NK-92 (cell line): Measurements from ENCODE around the gene C1orf56.

Source experiments
- DNase-seq: peaks from one replicate; lab custom pipeline; 2025; ENCODE audit not compliant: unreplicated experiment; lab: John Stamatoyannopoulos, UW

The C1orf56 gene

GRCh38 chr1:151047591-151047924 is at the start of gene C1orf56:
Gene C1orf56 (plus strand): TSS chr1:151047751. CDS start chr1:151047848, 97 bp downstream.
- no peak for DNase-seq

- DNase-seq = no peak
Measured at GRCh38 chr1:150997949-150998348, 49.6 kb upstream of the C1orf56 start.

- no peak for DNase-seq
Measured at GRCh38 chr1:150999051-150999674, 48.4 kb upstream of the C1orf56 start.

- no peak for DNase-seq
Measured at GRCh38 chr1:150999926-151000325, 47.6 kb upstream of the C1orf56 start.

- DNase-seq = no peak
Measured at GRCh38 chr1:151000408-151000807, 47.1 kb upstream of the C1orf56 start.

GRCh38 chr1:151001602-151002001 is 45.9 kb upstream of the C1orf56 start:
- no peak for DNase-seq

GRCh38 chr1:151002051-151002450 is 45.5 kb upstream of the C1orf56 start:
- no peak for DNase-seq

GRCh38 chr1:151002611-151003010 is 44.9 kb upstream of the C1orf56 start:
- DNase-seq = no peak

- no peak for DNase-seq
Measured at GRCh38 chr1:151003180-151003579, 44.4 kb upstream of the C1orf56 start.

GRCh38 chr1:151005729-151006319 is 41.7 kb upstream of the C1orf56 start:
- DNase-seq = no peak

GRCh38 chr1:151006327-151007052 is 41.1 kb upstream of the C1orf56 start, which contains the start of gene MINDY1:
Gene MINDY1 (minus strand): TSS chr1:151006902. CDS start chr1:151002617, 4,285 bp downstream.
- DNase-seq = no peak

GRCh38 chr1:151007853-151008243 is 39.7 kb upstream of the C1orf56 start:
- DNase-seq = no peak

GRCh38 chr1:151008244-151009205 is 39.0 kb upstream of the C1orf56 start, which contains the start of gene PRUNE1:
Gene PRUNE1 (plus strand): TSS chr1:151008449. CDS start chr1:151008633, 184 bp downstream.
- DNase-seq = peak; percentile 47

- no peak for DNase-seq
Measured at GRCh38 chr1:151009206-151009587, 38.4 kb upstream of the C1orf56 start.

GRCh38 chr1:151009674-151010345 is 37.7 kb upstream of the C1orf56 start:
- no peak for DNase-seq

- no peak for DNase-seq
Measured at GRCh38 chr1:151010346-151010726, 37.2 kb upstream of the C1orf56 start.

GRCh38 chr1:151011154-151011850 is 36.2 kb upstream of the C1orf56 start:
- DNase-seq = no peak

- DNase-seq = no peak
Measured at GRCh38 chr1:151012684-151013471, 34.7 kb upstream of the C1orf56 start.

- no peak for DNase-seq
Measured at GRCh38 chr1:151013518-151013917, 34.0 kb upstream of the C1orf56 start.
